Endometrial microvascular endothelial cells (primary cell): Measurements from ENCODE around the gene ADGRL1. TPM values are rescaled to one million over a fixed set of nuclear protein-coding genes. Genes with fewer than 3 reads are reported as not detected.
"Not testable (repeated sequence)": the region's sequence is repeated elsewhere in the genome, so short reads cannot be mapped to it uniquely, and the experiment has no call there.

Experiments
- in situ Hi-C: cut with HindIII; loops from 2 replicates; pipeline ENCODE4 v1.10.0; 2017; ENCODE audit warnings: low sequenced_read_pairs, low pct_unique_long_range_greater_than_20kb; ENCODE audit errors: inconsistent ontology term
- total RNA-seq: library from RNA; depleted of rRNA; stranded (reverse); fragments of >200 nt; gene quantifications from one replicate; pipeline ENCODE4 v1.2.3, GENCODE V29; 2015; ENCODE audit errors: inconsistent ontology term

ADGRL1 gene
- total RNA-seq: 0.09 TPM

DNA sequence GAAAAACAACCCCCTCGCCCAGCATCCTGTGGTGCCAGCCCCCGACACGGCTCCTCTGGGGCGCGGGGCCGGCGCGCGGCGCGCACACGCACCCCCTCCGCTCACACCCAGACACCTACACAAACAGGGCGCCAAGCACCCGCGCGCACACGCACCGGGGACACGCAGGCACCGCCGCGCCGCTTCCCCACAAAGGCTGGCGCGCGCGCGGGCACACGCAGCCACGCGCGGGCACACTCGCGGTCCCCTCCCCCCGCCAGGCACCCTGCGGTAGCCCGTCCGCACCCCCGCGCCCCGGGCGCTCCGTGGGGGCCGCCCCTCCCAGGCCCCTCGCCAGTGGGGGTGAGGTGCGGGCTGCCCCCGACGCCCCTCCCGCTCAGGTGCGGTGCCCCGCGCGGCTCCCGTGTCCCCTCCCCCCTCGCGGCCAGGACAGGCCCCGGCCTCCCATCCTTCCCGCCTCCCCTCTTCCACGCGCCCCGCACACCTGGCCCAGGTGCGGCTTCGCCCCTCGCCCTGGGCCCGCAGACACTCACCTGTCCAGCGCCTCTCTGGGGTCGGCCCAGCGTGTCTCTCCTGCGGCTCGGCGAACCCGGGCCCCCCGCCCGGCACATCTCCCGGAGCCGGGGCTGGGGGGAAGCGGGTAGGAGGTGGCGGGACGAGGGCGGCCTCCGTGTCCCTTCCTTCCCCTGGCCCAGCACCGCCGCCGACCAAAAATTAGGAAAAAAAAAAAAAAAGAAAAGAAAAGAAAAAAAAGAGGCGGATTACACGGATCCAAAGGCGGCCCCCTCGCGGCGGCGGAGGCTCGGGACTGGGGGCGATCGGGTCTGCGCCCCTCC, at the start of gene ADGRL1:
Gene ADGRL1 (minus strand): TSS at position 718 of the 836 bp plus-strand sequence. CDS start 22,567 bp downstream, outside the sequence.
- in situ Hi-C loops: not testable (repeated sequence)

DNA sequence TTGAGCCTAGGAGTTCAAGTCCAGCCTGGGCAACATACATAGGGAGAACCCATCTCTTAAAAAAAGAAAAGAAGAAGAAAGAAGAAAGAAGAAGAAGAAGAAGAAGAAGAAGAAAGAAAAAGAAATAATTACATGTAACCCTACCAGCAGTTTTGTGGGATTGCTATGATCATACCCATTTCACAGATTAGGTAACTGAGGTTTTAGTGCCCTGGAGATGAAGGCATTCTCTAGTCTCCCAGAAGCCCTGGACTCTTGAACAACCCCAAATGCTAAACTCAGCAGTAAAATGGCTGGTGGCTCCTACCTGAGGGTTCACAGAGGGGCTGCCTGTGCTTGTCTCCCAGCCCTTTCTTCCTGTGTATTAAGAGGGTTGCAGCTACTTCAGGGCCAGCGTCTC, 49.3 kb upstream of the ADGRL1 start:
- in situ Hi-C loops: not testable (repeated sequence)

GRCh38 chr19:14253822-14254599, 48.0 kb upstream of the ADGRL1 start:
- in situ Hi-C loops: not testable (repeated sequence)

GRCh38 chr19:14252136-14252535, 46.2 kb upstream of the ADGRL1 start:
- in situ Hi-C loops: not testable (repeated sequence)

GRCh38 chr19:14250870-14251269, 44.9 kb upstream of the ADGRL1 start:
- in situ Hi-C loops: no loop called here

DNA sequence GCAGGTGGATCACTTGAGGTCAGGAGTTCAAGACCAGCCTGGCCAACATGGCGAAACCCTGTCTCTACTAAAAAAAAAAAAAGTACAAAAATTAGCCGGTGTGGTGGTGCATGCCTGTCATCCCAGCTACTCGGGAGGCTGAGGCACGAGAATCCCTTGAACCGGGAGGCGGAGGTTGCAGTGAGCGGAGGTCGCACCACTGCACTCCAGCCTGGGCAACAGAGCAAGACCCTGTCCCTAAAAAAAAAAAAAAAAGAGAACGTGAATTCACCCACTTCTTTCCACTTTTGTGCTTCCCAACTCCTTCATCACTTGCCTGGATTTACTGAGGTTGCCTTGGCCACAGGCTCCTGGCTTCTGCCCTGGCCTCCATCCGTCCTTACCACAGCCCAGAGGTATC, 44.3 kb upstream of the ADGRL1 start:
- in situ Hi-C loops: not testable (repeated sequence)

GRCh38 chr19:14249891-14250290, 43.9 kb upstream of the ADGRL1 start:
- in situ Hi-C loops: not testable (repeated sequence)

GRCh38 chr19:14249012-14249754, 43.2 kb upstream of the ADGRL1 start:
- in situ Hi-C loops: not testable (repeated sequence)

- in situ Hi-C loops: no loop called here
These were observed 42.6 kb upstream of the ADGRL1 start for GRCh38 chr19:14248578-14249011.

- in situ Hi-C loops: not testable (repeated sequence)
These were observed 41.8 kb upstream of the ADGRL1 start for GRCh38 chr19:14247548-14248471.

- in situ Hi-C loops: not testable (repeated sequence)
These were observed 41.2 kb upstream of the ADGRL1 start for GRCh38 chr19:14247205-14247547.

DNA sequence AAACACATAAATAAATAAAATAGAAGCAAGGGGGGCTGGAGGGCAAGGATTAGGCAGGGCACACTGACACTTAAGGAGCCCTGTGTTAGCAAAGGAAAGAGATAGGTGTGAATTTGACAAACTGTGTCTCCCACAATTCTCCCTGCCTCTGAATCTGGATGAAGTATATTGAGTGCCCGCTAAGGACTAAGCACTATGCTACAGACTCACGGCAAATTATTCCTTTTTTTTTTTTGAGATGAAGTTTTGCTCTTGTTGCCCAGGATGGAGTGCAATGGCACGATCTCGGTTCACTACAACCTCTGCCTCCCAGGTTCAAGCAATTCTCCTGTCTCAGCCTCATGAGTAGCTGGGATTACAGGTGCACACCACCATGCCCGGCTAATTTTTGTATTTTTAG, 38.4 kb upstream of the ADGRL1 start:
- in situ Hi-C loops: not testable (repeated sequence)

DNA sequence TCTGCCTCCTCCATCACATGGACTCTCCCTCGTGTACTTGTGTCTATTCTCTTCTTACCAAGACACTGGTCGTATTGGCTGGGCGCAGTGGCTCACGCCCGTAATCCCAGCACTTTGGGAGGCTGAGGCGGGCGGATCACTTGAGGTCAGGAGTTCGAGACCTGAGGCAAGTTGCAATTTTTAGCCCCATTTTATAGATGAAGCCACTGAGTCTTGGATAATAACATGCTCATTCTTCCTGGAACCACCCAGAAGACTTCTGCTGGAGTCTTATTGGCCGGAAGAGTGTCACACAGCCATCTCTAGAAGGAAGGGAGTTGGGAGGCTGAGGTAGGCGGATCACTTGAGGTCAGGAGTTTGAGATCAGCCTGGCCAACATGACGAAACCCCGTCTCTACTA, 37.7 kb upstream of the ADGRL1 start:
- in situ Hi-C loops: not testable (repeated sequence)

GRCh38 chr19:14237014-14237941, 31.3 kb upstream of the ADGRL1 start:
- in situ Hi-C loops: no loop called here

DNA sequence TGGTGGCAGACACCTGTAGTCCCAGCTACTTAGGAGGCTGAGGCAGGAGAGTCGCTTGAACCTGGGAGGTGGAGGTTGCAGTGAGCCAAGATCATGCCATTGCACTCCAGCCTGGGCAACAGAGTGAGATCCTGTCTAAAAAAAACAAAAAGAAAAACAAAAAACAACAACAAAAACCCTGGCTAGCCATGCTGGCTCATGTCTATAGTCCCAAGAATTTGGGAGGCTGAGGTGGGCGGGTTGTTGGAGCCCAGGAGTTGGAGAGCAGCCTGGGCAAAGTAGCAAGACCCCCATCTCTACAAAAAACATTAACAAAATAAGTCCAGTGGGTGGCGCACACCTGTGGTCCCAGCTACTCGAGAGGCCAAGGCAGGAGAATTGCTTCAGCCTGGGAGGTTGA, 27.0 kb upstream of the ADGRL1 start:
- in situ Hi-C loops: not testable (repeated sequence)

DNA sequence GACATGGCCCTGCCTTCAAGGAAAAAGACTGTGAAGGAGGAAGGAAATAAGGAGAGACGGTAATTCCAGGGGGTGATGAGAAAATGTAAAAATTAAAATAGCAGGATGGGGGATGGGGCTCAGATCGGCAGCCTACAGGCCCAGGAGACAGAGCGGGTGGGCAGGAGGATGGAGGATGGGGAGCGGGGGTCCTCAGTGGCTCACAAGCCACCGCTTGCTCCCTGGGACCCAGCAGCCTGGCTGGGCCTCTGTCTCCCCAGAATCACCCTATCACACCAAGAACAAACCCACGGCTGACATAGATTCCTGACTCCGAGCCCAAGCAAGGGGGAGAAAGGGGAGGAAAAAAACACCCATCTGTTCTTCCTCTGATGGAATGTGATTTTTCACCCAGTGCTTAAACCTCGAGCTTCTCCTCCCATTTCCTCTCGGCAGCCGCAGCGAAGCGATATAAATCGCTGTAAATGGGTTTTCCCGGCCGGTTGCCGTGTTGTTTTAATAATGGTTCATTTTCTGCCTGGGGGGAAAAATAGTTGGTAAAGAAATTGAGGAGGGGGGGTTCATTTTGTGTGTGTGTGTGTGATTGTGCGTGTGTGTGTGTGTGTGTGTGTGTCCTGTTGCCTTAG, 22.6 kb upstream of the ADGRL1 start:
- in situ Hi-C loops: not testable (repeated sequence)

DNA sequence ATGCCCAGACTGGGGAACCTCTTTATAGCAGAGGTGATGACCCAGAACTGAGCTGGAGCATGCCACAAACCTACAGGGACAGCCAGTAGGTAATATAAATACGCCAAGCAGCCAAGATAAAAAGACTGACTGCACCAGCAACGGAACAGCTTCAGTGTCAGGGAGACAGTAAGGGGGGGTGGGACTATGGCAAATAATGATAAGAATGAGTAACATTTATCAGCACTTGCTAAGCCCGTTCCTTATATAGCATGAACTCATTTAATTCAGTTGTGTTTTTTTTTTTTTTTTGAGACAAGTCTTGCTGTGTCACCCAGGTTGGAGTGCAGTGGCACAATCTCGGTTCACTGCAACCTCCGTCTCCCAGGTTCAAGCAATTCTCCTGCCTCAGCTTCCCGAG, 20.5 kb upstream of the ADGRL1 start:
- in situ Hi-C loops: not testable (repeated sequence)
